Measurements from ENCODE around the gene ATP8B1. TPM values are rescaled to one million over a fixed set of nuclear protein-coding genes. Genes with fewer than 3 reads are reported as not detected.
"Not testable (repeated sequence)": the region's sequence is repeated elsewhere in the genome, so short reads cannot be mapped to it uniquely, and the experiment has no call there.

ATP8B1 gene
- total RNA-seq, 2 donors from 2014 or later = 33.5 to 103 TPM

DNA sequence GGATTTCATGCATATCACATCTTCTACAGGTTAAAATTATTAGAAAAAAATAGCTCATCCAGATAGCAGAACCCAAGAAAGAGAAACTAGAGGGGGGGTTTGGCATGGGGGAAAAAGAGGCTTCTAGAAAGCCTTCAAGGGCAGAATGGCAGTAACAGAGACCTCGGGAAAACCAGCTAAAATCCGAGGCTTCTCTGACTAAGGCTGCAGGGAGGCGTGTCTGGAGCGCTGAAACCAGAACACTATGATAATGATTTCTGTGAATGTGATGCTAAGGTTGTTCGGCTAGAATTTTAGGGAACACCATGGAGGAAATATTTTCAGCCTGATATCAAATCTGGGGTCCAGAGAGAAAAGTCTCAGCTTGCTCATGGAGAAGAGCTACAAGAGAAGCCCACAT lies 73.0 kb downstream of the ATP8B1 start:
- Histone ChIP-seq H3K4me1 (replicated peaks) (no peaks in the 10 kb centered on the region), H3K36me3 (no peaks in the 10 kb centered on the region), H3K9me3 (no peaks in the 10 kb centered on the region), H3K4me3 (no peak overlapping the region), H3K27me3 (replicated peaks; ENCODE audit: insufficient read depth) (no peaks in the 10 kb centered on the region), H3K27ac (peak overlapping the region; percentile 61 to 70)
- intact Hi-C loops (cut with DNase I) = no loop called here
- no peak for DNase-seq (ENCODE audit: low spot score)
- WGBS = 68% methylated on average over 5 of the region's 5 CpGs
- TF ChIP-seq, protein P1, sequence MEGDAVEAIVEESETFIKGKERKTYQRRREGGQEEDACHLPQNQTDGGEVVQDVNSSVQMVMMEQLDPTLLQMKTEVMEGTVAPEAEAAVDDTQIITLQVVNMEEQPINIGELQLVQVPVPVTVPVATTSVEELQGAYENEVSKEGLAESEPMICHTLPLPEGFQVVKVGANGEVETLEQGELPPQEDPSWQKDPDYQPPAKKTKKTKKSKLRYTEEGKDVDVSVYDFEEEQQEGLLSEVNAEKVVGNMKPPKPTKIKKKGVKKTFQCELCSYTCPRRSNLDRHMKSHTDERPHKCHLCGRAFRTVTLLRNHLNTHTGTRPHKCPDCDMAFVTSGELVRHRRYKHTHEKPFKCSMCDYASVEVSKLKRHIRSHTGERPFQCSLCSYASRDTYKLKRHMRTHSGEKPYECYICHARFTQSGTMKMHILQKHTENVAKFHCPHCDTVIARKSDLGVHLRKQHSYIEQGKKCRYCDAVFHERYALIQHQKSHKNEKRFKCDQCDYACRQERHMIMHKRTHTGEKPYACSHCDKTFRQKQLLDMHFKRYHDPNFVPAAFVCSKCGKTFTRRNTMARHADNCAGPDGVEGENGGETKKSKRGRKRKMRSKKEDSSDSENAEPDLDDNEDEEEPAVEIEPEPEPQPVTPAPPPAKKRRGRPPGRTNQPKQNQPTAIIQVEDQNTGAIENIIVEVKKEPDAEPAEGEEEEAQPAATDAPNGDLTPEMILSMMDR (IDR thresholded peaks at IDR 0.05) = no peak

DNA sequence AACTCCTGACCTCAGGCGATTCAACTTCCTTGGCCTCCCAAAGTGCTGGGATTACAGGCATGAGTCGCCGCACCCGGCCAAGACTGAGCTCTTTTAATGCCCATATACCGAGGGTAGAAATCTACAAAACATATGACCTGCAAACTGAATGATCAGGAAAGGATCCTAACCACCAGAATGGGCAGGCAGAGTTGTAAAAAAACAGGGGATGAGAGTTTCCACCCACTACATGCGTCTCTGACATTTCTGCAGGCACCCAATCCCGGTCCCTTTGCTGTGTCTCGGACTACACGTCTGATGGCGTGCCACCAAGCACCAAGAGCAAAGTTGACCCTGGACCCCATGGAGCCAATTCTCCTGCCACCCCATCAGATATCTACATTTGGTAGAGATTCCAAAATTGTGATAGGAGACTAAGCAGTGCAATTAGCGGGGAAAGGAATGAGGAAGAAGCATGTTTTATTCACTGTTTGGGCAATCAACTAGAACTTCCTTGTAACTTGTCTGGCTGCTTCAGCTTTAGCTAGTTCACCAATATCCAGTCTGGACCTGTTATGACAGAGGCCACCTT lies 74.1 kb downstream of the ATP8B1 start:
- H3K4me1 ChIP-seq (replicated peaks) = no peaks in the 10 kb centered on the region
- no peak overlapping the region for H3K4me3 ChIP-seq
- H3K27me3 ChIP-seq (replicated peaks; ENCODE audit: insufficient read depth) = no peaks in the 10 kb centered on the region
- intact Hi-C loops (cut with DNase I) = no loop called here
- H3K27ac ChIP-seq = peak overlapping the region; percentile 61 to 70
- H3K36me3 ChIP-seq = no peaks in the 10 kb centered on the region
- DNase-seq (ENCODE audit: low spot score) = peak; percentile 66
- WGBS = 33% methylated on average over 11 of the region's 11 CpGs
- no peaks in the 10 kb centered on the region for H3K9me3 ChIP-seq
- TF ChIP-seq, protein P1 (IDR thresholded peaks at IDR 0.05) = no peak
- TF ChIP-seq POLR2AphosphoS5 (IDR thresholded peaks at IDR 0.05) (peak; percentile 86), POLR2A (IDR thresholded peaks at IDR 0.05) (no peak)

DNA sequence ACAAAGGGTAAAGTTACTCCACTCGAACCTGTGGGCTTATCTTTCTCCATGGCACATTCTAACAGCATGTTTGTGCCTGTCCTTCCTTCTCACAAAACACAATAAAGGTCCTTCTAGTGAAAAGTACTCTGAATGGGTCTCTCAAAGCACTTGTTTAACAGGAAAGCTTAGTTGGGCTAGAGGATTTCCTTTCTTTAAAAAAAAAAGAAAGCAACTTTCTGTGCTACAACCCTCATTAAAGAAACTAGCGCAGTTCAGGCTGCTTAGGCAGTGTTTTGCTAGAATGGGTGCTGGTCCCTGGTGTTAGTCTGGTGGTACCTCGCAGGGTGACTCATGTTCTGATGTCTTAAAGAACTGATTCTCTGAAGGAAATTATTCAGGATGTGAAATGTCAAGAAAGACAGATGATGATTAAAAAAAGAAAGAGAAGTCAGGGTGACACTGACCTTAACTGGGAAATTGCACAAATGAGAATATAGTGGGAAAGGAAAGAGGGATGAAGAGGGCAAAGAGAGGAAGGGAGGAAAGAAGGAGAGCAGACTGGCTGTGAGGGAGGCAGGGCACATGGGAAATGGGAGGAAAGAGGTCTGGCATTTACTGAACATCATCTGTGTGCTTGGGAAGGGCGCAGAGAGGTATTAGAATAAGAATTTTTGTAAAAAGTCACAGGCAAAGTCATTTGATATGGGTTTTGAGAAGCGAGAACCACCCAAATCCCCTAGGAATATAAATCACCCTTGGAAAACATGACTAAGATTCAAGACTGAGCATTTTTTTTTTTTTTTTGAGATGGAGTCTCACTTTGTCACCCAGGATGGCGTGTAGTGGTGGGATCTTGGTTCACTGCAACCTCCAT lies 74.9 kb downstream of the ATP8B1 start:
- no peaks in the 10 kb centered on the region for H3K9me3 ChIP-seq
- peak overlapping the region; percentile 61 to 70 for H3K27ac ChIP-seq
- intact Hi-C loops (cut with DNase I) = no loop called here
- no peaks in the 10 kb centered on the region for H3K36me3 ChIP-seq
- no peak overlapping the region for H3K4me3 ChIP-seq
- no peak for TF ChIP-seq POLR2A (IDR thresholded peaks at IDR 0.05)
- peak; percentile 70 for TF ChIP-seq POLR2AphosphoS5 (IDR thresholded peaks at IDR 0.05)
- DNase-seq (ENCODE audit: low spot score) = no peak
- 54% methylated on average over 6 of the region's 6 CpGs for WGBS
- H3K4me1 ChIP-seq (replicated peaks) = no peaks in the 10 kb centered on the region
- no peaks in the 10 kb centered on the region for H3K27me3 ChIP-seq (replicated peaks; ENCODE audit: insufficient read depth)

DNA sequence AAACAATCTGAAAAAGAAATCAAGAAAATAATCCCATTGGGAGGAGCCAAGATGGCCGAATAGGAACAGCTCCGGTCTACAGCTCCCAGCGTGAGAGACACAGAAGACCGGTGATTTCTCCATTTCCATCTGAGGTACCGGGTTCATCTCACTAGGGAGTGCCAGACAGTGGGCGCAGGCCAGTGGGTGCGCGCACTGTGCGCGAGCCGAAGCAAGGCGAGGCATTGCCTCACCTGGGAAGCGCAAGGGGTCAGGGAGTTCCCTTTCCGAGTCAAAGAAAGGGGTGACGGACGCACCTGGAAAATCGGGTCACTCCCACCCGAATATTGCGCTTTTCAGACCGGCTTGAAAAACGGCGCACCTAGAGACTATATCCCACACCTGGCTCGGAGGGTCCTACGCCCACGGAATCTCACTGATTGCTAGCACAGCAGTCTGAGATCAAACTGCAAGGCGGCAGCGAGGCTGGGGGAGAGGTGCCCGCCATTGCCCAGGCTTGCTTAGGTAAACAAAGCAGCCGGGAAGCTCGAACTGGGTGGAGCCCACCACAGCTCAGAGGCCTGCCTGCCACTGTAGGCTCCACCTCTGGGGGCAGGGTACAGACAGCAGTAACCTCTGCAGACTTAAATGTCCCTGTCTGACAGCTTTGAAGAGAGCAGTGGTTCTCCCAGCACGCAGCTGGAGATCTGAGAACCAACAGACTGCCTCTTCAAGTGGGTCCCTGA lies 83.7 kb downstream of the ATP8B1 start:
- H3K27me3 ChIP-seq (replicated peaks; ENCODE audit: insufficient read depth); H3K9me3 ChIP-seq; intact Hi-C loops (cut with DNase I); H3K4me1 ChIP-seq (replicated peaks); H3K36me3 ChIP-seq: not testable (repeated sequence)
- WGBS = 72% methylated on average over 28 of the region's 31 CpGs
- Histone ChIP-seq H3K27ac (peak overlapping the region; percentile 44 to 63), H3K4me3 (peak overlapping the region in 1 of 2 donors; percentile 17)
- DNase-seq (ENCODE audit: low spot score) = peak; percentile 49
- TF ChIP-seq, protein P1 (IDR thresholded peaks at IDR 0.05) = peak in 1 of 4 experiments; percentile 10

DNA sequence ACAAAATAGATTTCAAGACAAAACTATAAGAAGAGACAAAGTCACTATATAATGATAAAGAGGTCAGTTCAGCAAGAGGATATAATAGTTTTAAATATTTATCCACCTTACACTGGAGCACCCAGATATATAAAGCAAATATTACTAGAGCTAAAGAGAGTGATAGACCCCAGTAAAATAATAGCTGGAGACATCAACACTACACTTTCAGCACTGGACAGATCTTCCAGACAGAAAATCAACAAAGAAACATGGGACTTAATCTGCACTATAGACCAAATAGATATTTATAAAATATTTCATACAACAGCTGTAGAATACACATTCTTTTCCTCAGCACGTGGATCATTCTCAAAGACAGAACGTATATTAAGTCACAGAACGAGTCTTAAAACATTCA lies 86.6 kb downstream of the ATP8B1 start:
- WGBS = 90% methylated on average over 3 of the region's 3 CpGs

More for the DNA sequence above, 86.6 kb downstream of the ATP8B1 start:
- TF ChIP-seq POLR2A (IDR thresholded peaks at IDR 0.05) (no peak), POLR2AphosphoS5 (IDR thresholded peaks at IDR 0.05) (no peak)
- TF ChIP-seq, protein P1 (IDR thresholded peaks at IDR 0.05) = no peak
- peak overlapping the region; percentile 54 to 74 for H3K27ac ChIP-seq
- intact Hi-C loops (cut with DNase I) = no loop called here
- no peak for DNase-seq (ENCODE audit: low spot score)
- no peaks in the 10 kb centered on the region for H3K9me3 ChIP-seq
- H3K4me3 ChIP-seq = no peak overlapping the region
- no peaks in the 10 kb centered on the region for H3K36me3 ChIP-seq
- no peaks in the 10 kb centered on the region for H3K4me1 ChIP-seq (replicated peaks)
- no peaks in the 10 kb centered on the region for H3K27me3 ChIP-seq (replicated peaks; ENCODE audit: insufficient read depth)

Measured in prostate gland (tissue), 2 donors.